ENCODE results near the gene ZDHHC4. TPM values are rescaled to one million over a fixed set of nuclear protein-coding genes. Genes with fewer than 3 reads are reported as not detected.

The ZDHHC4 gene
- total RNA-seq, 6 experiments from 2014 or later = 18.4 to 27.7 (median 25.2) TPM

GRCh38 chr7:6637544-6638229, 60.4 kb downstream of the ZDHHC4 start:
- no peaks in the 10 kb centered on the region; the same call in 1 of the 2 replicates for H3K27me3 Mint-ChIP-seq (ENCODE audit: insufficient read depth)
- peak overlapping the region; percentile 38; the same call in 1 of the 2 replicates for H3K27ac Mint-ChIP-seq

More at GRCh38 chr7:6637544-6638229, 60.4 kb downstream of the ZDHHC4 start:
- peaks cover 22% of the 10 kb centered on the region for H3K4me1 Mint-ChIP-seq (ENCODE audit: low read depth)
- H3K36me3 Mint-ChIP-seq (ENCODE audit: low read depth) = peaks cover 18% of the 10 kb centered on the region
- DNase-seq = no peak
- no peaks in the 10 kb centered on the region for H3K9me3 Mint-ChIP-seq
- peak overlapping the region; percentile 89 for H3K4me3 Mint-ChIP-seq
- peak; percentile 68 for TF ChIP-seq CTCF (IDR thresholded peaks at IDR 0.05)

Other genes with a start within 250 kb of the ZDHHC4 start
- gene FAM220A, start 228.5 kb upstream of the ZDHHC4 start, total RNA-seq (2021; fragmentation: NEBNext Ultra II Directional; extraction: Animal tissue kit (Norgen Biotek cat#: 25700)) = 10 to 100 TPM; 13.6 to 24.8 (median 15.5) TPM
- 100 to 1,000 TPM; 311 to 400 (median 359) TPM for gene RAC1, start 202.9 kb upstream of the ZDHHC4 start, total RNA-seq (2021; fragmentation: NEBNext Ultra II Directional; extraction: Animal tissue kit (Norgen Biotek cat#: 25700))
- gene DAGLB, start 129.5 kb upstream of the ZDHHC4 start, total RNA-seq (2021; fragmentation: NEBNext Ultra II Directional; extraction: Animal tissue kit (Norgen Biotek cat#: 25700)) = 10 to 100 TPM; 29.2 to 39.5 (median 33.2) TPM
- gene KDELR2, start 93.3 kb upstream of the ZDHHC4 start, total RNA-seq (2021; fragmentation: NEBNext Ultra II Directional; extraction: Animal tissue kit (Norgen Biotek cat#: 25700)) = 100 to 1,000 TPM; 367 to 473 (median 416) TPM
- gene GRID2IP, start 26.0 kb upstream of the ZDHHC4 start, total RNA-seq (2021; fragmentation: NEBNext Ultra II Directional; extraction: Animal tissue kit (Norgen Biotek cat#: 25700)) = not detected
- 10 to 100 TPM; 14.9 to 17.9 (median 17.4) TPM for gene INTS15, start 12.6 kb downstream of the ZDHHC4 start, total RNA-seq (2021; fragmentation: NEBNext Ultra II Directional; extraction: Animal tissue kit (Norgen Biotek cat#: 25700))
- under 1 TPM in 3 of 6 experiments, not detected in 3; 0.05 to 0.07 (median 0.06) TPM for gene ZNF853, start 38.2 kb downstream of the ZDHHC4 start, total RNA-seq (2021; fragmentation: NEBNext Ultra II Directional; extraction: Animal tissue kit (Norgen Biotek cat#: 25700))
- gene ZNF316, start 59.9 kb downstream of the ZDHHC4 start, total RNA-seq (2021; fragmentation: NEBNext Ultra II Directional; extraction: Animal tissue kit (Norgen Biotek cat#: 25700)) = 10 to 100 TPM; 13.4 to 17.0 (median 15.0) TPM
- gene ZNF12, start 129.5 kb downstream of the ZDHHC4 start, total RNA-seq (2021; fragmentation: NEBNext Ultra II Directional; extraction: Animal tissue kit (Norgen Biotek cat#: 25700)) = 10 to 100 TPM; 12.7 to 15.1 (median 13.9) TPM
- gene RSPH10B2, start 176.6 kb downstream of the ZDHHC4 start, total RNA-seq (2021; fragmentation: NEBNext Ultra II Directional; extraction: Animal tissue kit (Norgen Biotek cat#: 25700)) = not detected
- gene CCZ1B, start 248.8 kb downstream of the ZDHHC4 start, total RNA-seq (2021; fragmentation: NEBNext Ultra II Directional; extraction: Animal tissue kit (Norgen Biotek cat#: 25700)) = 10 to 100 TPM; 30.6 to 40.7 (median 37.7) TPM